Endodermal cell (in vitro differentiated cells): Measurements from ENCODE around the gene LSAMP. TPM values are rescaled to one million over a fixed set of nuclear protein-coding genes. Genes with fewer than 3 reads are reported as not detected.

Source experiments
- DNase-seq: peaks from one replicate; pipeline ENCODE4 v3.0.0-alpha.2; 2017
- H3K27ac ChIP-seq: 2 replicates; pipeline ENCODE4 v1.5.1; 2013; ENCODE audit warnings: mild to moderate bottlenecking, low read depth, low read length, moderate library complexity
- H3K27me3 ChIP-seq: 2 replicates; pipeline ENCODE4 v1.6.1; 2013; ENCODE audit warnings: mild to moderate bottlenecking, low read length, moderate library complexity; ENCODE audit not compliant: insufficient read depth, control insufficient read depth, poor library complexity, severe bottlenecking
- H3K36me3 ChIP-seq: 2 replicates; pipeline ENCODE4 v1.7.0; 2013; ENCODE audit warnings: mild to moderate bottlenecking, low read length, moderate library complexity; ENCODE audit not compliant: control insufficient read depth, insufficient read depth
- H3K4me1 ChIP-seq: one replicate; pipeline ENCODE4 v1.7.0; 2013; ENCODE audit warnings: low read length; ENCODE audit not compliant: control insufficient read depth, insufficient read depth
- H3K4me3 ChIP-seq: 2 replicates; pipeline ENCODE4 v1.5.1; 2013; ENCODE audit warnings: mild to moderate bottlenecking, low read length, moderate library complexity
- H3K9ac ChIP-seq: 2 replicates; pipeline ENCODE4 v1.6.1; 2013; ENCODE audit warnings: mild to moderate bottlenecking, low read length, moderate library complexity; ENCODE audit not compliant: poor library complexity, severe bottlenecking; ENCODE audit errors: extremely low read depth
- H3K9me3 ChIP-seq: 2 replicates; pipeline ENCODE4 v1.6.1; 2013; ENCODE audit warnings: mild to moderate bottlenecking, low read length, moderate library complexity; ENCODE audit not compliant: control insufficient read depth
- H3K27ac Mint-ChIP-seq: 2 replicates; pipeline ENCODE4 v1.8.0; 2020; ENCODE audit warnings: mixed read lengths
- H3K27me3 Mint-ChIP-seq: 2 replicates; pipeline ENCODE4 v1.8.0; 2021; ENCODE audit warnings: mild to moderate bottlenecking, mixed read lengths; ENCODE audit not compliant: insufficient read depth
- H3K36me3 Mint-ChIP-seq: 2 replicates; pipeline ENCODE4 v1.8.0; 2020; ENCODE audit warnings: low read depth, mixed read lengths
- H3K4me1 Mint-ChIP-seq: 2 replicates; pipeline ENCODE4 v1.8.0; 2020; ENCODE audit warnings: mixed read lengths
- H3K4me3 Mint-ChIP-seq: 2 replicates; pipeline ENCODE4 v1.8.0; 2020; ENCODE audit warnings: mild to moderate bottlenecking, moderate library complexity, mixed read lengths
- H3K9me3 Mint-ChIP-seq: 2 replicates; pipeline ENCODE4 v1.8.0; 2020; ENCODE audit warnings: mild to moderate bottlenecking, mixed read lengths
- WGBS, 2 experiments: methylation state at CpG; one replicate each; pipeline versions ENCODE4 v1.1.5 to v1.1.7; 2013; ENCODE audit warnings: missing lambda C conversion rate in 2 of 2, mixed read lengths in 1 of 2; ENCODE audit not compliant: insufficient coverage in 1 of 2, insufficient read length in 1 of 2; 5-methylcytosine and 5-hydroxymethylcytosine counted together
- total RNA-seq, 2 donors: library from RNA; stranded (reverse); fragmentation: NEBNext Ultra II Directional in 1 of 2; extraction: Animal tissue kit (Norgen Biotek cat#: 25700) in 1 of 2; gene quantifications; 2 replicates in 1 of 2; 3 replicates in 1 of 2; pipeline ENCODE4 v1.2.1, GENCODE V29; 2021
- TF ChIP-seq, protein P1 (sequence below): fragments of 200-600 bp; sonication (generic); conservative IDR thresholded peaks from 2 replicates; pipeline ENCODE4 v1.5.0; 2021; ENCODE audit warnings: antibody characterized with exemption, mild to moderate bottlenecking

Gene LSAMP
- total RNA-seq, 2 donors from 2014 or later = 4.4 to 10.2 TPM

DNA sequence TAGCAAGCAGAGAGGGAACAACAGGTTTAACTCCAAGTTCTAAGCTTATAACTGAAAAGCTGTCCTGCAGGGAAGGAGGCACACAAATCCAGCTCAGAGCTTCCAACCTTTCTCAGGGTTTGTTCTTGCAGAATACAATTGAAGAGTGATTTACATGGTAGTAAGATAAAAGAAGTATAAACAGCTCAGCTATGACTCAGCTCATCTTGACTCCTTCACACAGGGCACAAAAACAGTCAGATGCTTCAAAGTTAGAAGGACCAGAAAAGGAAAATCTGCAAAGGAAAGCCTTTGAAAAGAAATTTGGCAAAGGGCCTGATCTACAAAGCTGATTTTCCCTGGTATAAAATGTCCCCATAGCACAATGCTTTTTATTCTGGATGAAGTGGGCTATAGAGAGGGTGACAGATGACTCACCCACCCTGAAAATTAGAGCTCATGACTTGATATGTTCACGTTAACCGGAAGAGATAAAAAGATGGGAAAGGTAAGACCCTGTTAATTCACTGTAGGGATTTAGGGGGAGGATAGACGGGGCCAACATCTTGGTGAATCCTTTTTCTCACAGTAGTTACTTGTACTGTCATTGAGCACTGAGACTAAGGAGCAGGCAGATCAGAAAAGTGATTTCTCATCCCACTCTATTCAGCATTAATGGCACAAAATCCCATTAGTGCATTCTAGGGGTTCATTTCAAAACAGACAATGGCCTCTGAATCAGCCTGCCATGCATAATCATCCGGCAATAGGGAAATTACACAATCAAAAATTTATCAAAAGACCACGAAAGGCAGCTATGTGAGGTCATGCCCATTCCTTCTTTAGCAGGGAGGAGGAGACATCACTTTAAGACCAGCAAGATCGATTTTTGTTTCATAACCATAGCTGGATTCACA is 678.5 kb downstream of the LSAMP start:
- peak overlapping the region; percentile 71 for H3K27ac Mint-ChIP-seq
- TF ChIP-seq, protein P1, sequence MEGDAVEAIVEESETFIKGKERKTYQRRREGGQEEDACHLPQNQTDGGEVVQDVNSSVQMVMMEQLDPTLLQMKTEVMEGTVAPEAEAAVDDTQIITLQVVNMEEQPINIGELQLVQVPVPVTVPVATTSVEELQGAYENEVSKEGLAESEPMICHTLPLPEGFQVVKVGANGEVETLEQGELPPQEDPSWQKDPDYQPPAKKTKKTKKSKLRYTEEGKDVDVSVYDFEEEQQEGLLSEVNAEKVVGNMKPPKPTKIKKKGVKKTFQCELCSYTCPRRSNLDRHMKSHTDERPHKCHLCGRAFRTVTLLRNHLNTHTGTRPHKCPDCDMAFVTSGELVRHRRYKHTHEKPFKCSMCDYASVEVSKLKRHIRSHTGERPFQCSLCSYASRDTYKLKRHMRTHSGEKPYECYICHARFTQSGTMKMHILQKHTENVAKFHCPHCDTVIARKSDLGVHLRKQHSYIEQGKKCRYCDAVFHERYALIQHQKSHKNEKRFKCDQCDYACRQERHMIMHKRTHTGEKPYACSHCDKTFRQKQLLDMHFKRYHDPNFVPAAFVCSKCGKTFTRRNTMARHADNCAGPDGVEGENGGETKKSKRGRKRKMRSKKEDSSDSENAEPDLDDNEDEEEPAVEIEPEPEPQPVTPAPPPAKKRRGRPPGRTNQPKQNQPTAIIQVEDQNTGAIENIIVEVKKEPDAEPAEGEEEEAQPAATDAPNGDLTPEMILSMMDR = no peak
- peaks cover 28% of the 10 kb centered on the region for H3K4me1 Mint-ChIP-seq
- no peaks in the 10 kb centered on the region for H3K9me3 Mint-ChIP-seq
- H3K4me3 ChIP-seq = no peak overlapping the region
- peak; percentile 51 for DNase-seq
- 80 to 83% methylated on average over 5 to 6 of the region's 6 CpGs for WGBS, 2 experiments
- no peaks in the 10 kb centered on the region for H3K27me3 ChIP-seq
- H3K4me3 Mint-ChIP-seq = no peak overlapping the region
- H3K27me3 Mint-ChIP-seq = no peaks in the 10 kb centered on the region
- H3K9ac ChIP-seq = no peak overlapping the region
- H3K27ac ChIP-seq = peak overlapping the region; percentile 27
- peaks cover 15% of the 10 kb centered on the region for H3K4me1 ChIP-seq
- no peaks in the 10 kb centered on the region for H3K36me3 ChIP-seq
- H3K36me3 Mint-ChIP-seq = no peaks in the 10 kb centered on the region
- H3K9me3 ChIP-seq = no peaks in the 10 kb centered on the region

DNA sequence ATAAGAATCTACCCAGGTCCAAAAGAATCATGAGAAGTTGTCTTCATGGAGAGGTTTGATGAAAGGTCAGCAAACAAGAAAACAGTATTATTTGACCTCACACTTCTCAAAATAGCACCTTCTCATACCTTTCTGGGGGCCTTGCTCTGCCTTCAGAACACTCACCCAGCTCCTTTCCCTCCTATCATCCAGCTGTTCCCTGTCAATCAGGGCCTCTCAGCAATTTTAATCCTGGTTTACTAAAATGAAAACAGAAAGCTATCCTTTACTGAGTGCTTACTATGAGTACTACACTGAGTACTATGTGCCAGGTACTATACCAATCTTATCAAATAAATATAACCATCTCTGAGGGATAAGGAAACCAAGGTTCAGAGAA is 683.4 kb downstream of the LSAMP start:
- Mint-ChIP-seq H3K9me3 (no peaks in the 10 kb centered on the region), H3K36me3 (no peaks in the 10 kb centered on the region), H3K4me1 (peaks cover 33% of the 10 kb centered on the region), H3K4me3 (no peak overlapping the region), H3K27ac (no peak overlapping the region), H3K27me3 (no peaks in the 10 kb centered on the region)
- no peaks in the 10 kb centered on the region for H3K9me3 ChIP-seq
- no peak overlapping the region for H3K27ac ChIP-seq
- H3K4me3 ChIP-seq = no peak overlapping the region
- H3K27me3 ChIP-seq = no peaks in the 10 kb centered on the region
- TF ChIP-seq, protein P1 = no peak
- no peaks in the 10 kb centered on the region for H3K36me3 ChIP-seq
- peaks cover 20% of the 10 kb centered on the region for H3K4me1 ChIP-seq
- H3K9ac ChIP-seq = no peak overlapping the region
- no peak for DNase-seq

DNA sequence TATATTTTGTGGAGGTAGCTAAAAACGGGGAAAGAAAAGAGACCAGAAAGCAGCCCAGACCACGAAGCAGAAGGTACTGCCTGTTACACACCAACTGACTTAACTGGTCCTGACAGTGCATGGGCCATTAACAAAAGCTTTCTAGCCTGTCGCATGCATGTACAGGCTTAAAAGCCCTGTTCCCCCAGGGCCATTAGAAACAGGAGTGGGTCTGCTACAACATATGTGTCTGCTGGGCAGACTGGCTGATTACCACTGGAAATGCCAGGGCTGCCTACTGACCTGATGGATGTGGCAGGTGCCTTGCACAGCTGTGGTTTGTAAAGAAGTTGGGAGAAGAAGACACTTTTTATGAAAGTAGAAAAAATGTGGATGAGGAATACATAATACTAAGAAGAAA is 684.6 kb downstream of the LSAMP start:
- no peaks in the 10 kb centered on the region for H3K9me3 ChIP-seq
- H3K36me3 Mint-ChIP-seq = no peaks in the 10 kb centered on the region
- H3K9ac ChIP-seq = no peak overlapping the region
- H3K27ac ChIP-seq = no peak overlapping the region
- WGBS, 2 experiments = 89 to 96% methylated on average over 3 of the region's 3 CpGs
- H3K4me3 Mint-ChIP-seq = no peak overlapping the region
- TF ChIP-seq, protein P1 = no peak
- no peaks in the 10 kb centered on the region for H3K27me3 Mint-ChIP-seq
- H3K27ac Mint-ChIP-seq = peak overlapping the region; percentile 45
- no peaks in the 10 kb centered on the region for H3K27me3 ChIP-seq
- peaks cover 21% of the 10 kb centered on the region for H3K4me1 Mint-ChIP-seq
- H3K4me1 ChIP-seq = peaks cover 10% of the 10 kb centered on the region
- no peak overlapping the region for H3K4me3 ChIP-seq
- DNase-seq = no peak
- no peaks in the 10 kb centered on the region for H3K36me3 ChIP-seq
- H3K9me3 Mint-ChIP-seq = peaks cover 2% of the 10 kb centered on the region
